Uterus (tissue), 2 donors: ENCODE results near the gene LZTS3.
"Not testable (repeated sequence)": the region's sequence is repeated elsewhere in the genome, so short reads cannot be mapped to it uniquely, and the experiment has no call there.

Experiments
- CTCF ChIP-seq, 4 experiments: fragments of 200-600 bp in 2 of 4; fragments of 450-650 bp in 2 of 4; sonication (generic) in 2 of 4; IDR thresholded peaks; one replicate each; pipeline ENCODE4 v1.5.1; 2016 to 2019; ENCODE audit warnings: antibody characterized with exemption in 4 of 4, mild to moderate bottlenecking in 2 of 4, moderate library complexity in 1 of 4
- POLR2A ChIP-seq, 2 donors: fragments of 450-650 bp; IDR thresholded peaks; one replicate each; pipeline ENCODE4 v1.6.1; 2016; ENCODE audit warnings: antibody characterized with exemption in 2 of 2, mild to moderate bottlenecking in 1 of 2, moderate library complexity in 1 of 2

DNA sequence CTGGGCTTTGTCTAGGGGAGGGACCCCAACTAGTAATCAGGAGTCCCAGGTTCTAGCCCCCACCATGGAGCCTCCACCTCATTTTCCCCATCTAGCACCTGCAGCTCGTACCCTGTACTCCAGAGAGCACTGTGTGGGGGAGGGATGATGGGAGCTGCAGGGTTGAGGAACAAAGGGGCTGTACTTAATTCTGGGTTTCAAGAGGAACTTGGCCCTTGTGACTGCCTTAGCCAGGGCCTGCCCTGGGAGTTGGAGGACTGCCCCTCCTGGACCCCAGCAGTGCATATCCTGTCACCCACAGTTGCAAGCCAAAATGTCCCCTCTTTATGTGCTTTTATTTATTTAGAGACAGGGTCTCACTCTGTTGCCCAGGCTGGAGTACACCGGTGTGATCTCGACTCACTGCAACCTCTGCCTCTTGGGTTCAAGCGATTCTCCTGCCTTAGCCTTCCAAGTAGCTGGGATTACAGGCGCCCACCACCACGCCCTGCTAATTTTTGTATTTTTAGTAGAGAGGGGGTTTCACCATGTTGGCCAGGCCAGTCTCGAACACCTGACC lies 42.1 kb upstream of the LZTS3 start:
- TF ChIP-seq CTCF, POLR2A (IDR thresholded peaks at IDR 0.05): not testable (repeated sequence)
